Cardiac fibroblast (primary cell): ENCODE measurements around the gene LACTBL1.

Experiments
- DNase-seq, 2 donors: peaks; one replicate each; pipeline versions ENCODE4 v3.0.0 to v3.0.0-alpha.2; 2010; ENCODE audit warnings: low read depth in 2 of 2
- H3K4me3 ChIP-seq, 2 donors: replicated peaks in 1 of 2; 1 replicate in 1 of 2; 2 replicates in 1 of 2; pipeline ENCODE4 v1.5.1; 2011; ENCODE audit warnings: low read depth in 2 of 2, low read length in 2 of 2, mild to moderate bottlenecking in 2 of 2, moderate library complexity in 1 of 2
- TF ChIP-seq, protein P1 (sequence below): IDR thresholded peaks from one replicate; pipeline ENCODE4 v1.5.1; 2011; ENCODE audit warnings: low read depth, mild to moderate bottlenecking, low read length, inconsistent platforms

Gene LACTBL1

DNA sequence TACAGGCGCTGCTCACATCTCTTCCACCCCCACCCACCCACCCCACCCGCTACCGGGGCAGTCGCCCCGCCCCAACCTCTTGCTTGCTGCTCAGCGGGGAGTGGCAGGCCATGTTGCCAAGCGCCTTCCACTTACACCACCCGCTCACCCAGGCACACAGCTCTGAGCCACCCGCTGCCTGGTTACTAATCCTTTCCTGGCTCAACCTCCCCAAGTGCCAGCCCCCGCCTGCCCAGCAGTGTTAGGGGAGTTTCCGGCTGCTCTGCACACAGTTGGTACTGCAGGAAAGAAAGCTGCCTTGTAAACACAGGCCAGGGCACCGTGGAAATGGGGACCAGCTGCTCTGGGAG, 56.2 kb downstream of the LACTBL1 start:
- TF ChIP-seq, protein P1, sequence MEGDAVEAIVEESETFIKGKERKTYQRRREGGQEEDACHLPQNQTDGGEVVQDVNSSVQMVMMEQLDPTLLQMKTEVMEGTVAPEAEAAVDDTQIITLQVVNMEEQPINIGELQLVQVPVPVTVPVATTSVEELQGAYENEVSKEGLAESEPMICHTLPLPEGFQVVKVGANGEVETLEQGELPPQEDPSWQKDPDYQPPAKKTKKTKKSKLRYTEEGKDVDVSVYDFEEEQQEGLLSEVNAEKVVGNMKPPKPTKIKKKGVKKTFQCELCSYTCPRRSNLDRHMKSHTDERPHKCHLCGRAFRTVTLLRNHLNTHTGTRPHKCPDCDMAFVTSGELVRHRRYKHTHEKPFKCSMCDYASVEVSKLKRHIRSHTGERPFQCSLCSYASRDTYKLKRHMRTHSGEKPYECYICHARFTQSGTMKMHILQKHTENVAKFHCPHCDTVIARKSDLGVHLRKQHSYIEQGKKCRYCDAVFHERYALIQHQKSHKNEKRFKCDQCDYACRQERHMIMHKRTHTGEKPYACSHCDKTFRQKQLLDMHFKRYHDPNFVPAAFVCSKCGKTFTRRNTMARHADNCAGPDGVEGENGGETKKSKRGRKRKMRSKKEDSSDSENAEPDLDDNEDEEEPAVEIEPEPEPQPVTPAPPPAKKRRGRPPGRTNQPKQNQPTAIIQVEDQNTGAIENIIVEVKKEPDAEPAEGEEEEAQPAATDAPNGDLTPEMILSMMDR: no peak
- no peak for DNase-seq
- no peak overlapping the region for H3K4me3 ChIP-seq

DNA sequence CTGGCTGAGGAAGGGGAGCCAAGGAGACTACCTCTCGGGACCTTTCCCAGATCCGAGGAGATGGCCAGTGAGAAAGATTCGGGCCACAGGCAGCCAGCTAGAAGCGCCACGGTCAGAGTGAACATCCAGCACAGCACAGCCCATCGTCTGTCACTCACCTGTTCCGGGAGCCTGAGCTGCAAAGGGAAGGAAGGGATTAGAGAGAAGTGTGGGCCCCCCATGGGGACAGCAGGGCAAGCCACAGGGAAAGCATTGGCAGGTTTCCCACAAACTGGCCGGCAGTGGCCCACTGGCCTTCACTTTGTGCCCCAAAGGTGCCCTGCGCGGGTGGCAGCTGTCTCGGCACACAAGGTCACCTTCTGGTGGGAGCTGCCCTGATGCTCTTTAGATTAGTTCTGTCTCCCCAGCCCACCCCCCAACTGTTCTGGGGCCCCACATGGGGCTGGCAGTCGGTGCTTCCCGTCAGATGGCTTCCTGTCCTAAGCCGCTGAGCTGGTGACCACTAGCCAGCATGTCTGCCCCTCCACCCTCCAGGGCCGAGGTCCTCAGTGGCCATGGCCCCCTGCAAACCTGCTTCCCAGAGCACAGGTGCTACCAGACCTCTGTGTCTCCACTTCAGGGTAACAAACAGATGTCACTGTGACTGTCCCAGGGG, 56.7 kb downstream of the LACTBL1 start:
- no peak for DNase-seq
- no peak overlapping the region for H3K4me3 ChIP-seq
- TF ChIP-seq, protein P1: no peak

DNA sequence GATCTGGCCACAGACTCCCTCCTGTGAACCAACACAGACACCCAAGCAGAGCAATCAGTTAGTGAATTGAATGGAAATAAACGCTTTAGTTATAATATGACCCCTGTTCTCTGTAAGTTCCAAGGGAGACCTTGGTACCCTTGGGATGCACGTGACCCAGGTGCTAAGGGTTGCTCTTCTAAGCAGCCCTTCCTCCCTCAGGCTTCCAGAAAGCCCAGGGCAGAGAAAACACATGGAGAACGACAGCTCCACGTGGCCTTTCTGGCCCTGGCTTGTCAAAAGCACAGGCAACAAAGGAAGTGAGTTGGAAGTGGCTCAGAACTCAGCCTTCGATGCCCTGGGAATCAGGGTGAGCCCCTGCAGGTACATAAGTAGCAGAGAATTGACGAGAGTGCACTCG, 57.4 kb downstream of the LACTBL1 start:
- DNase-seq: no peak
- TF ChIP-seq, protein P1: no peak
- H3K4me3 ChIP-seq: no peak overlapping the region

DNA sequence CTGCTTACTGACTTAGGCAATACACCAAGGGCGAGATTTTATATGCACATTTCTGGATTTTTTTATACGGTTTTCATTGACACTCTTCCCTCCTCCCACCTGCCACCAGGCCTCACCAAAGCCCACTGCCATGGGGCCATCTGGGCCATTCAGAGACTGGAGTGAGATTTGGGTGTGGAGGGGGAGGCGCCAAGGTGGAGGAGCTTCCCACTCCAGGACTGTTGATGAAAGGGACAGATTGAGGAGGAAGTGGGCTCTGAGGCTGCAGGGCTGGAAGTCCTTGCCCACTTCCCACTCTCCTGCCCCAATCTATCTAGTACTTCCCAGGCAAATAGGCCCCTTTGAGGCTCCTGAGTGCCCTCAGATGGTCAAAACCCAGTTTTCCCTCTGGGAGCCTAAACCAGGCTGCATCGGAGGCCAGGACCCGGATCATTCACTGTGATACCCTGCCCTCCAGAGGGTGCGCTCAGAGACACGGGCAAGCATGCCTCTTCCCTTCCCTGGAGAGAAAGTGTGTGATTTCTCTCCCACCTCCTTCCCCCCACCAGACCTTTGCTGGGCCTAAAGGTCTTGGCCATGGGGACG, 57.9 kb downstream of the LACTBL1 start:
- DNase-seq: no peak
- no peak overlapping the region for H3K4me3 ChIP-seq
- TF ChIP-seq, protein P1: no peak

DNA sequence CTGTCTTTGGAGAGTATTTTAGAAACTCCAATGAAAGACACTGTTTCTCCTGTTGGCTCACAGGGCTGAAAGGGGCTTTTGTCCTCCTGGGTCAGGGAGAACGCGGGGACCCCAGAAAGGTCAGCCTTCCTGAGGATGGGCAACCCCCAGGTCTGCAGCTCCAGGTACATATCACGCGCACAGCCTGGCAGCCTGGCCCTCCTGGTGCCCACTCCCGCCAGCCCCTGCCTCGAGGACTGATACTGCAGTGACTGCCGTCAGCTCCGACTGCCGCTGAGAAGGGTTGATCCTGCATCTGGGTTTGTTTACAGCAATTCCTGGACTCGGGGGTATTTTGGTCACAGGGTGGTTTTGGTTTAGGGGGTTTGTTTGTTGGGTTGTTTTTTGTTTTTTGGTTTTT, 58.5 kb downstream of the LACTBL1 start:
- TF ChIP-seq, protein P1: no peak
- no peak overlapping the region for H3K4me3 ChIP-seq
- DNase-seq: no peak

DNA sequence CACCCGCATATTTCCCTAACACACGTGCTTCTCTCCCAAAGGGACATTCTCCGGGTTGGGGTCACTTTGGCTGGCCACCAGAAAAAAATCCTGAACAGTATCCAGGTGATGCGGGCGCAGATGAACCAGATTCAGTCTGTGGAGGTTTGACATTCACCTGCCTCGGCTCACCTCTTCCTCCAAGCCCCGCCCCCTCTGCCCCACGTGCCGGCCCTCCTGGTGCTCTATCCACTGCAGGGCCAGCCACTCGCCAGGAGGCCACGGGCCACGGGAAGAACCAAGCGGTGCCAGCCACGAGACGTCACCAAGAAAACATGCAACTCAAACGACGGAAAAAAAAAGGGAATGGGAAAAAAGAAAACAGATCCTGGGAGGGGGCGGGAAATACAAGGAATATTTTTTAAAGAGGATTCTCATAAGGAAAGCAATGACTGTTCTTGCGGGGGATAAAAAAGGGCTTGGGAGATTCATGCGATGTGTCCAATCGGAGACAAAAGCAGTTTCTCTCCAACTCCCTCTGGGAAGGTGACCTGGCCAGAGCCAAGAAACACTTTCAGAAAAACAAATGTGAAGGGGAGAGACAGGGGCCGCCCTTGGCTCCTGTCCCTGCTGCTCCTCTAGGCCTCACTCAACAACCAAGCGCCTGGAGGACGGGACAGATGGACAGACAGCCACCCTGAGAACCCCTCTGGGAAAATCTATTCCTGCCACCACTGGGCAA, 59.1 kb downstream of the LACTBL1 start:
- TF ChIP-seq, protein P1: no peak
- no peak for DNase-seq
- no peak overlapping the region for H3K4me3 ChIP-seq
